DOHH2 (cell line): Measurements from ENCODE around the gene GJA8.
A peak's percentile ranks its signal among the peaks of the same experiment; 100 is the strongest.

Experiments
- H3F3A ChIP-seq: fragments of 200-600 bp; sonication (generic), shearing (Covaris generic); 2 replicates; pipeline ENCODE4 v1.6.0; 2016; ENCODE audit warnings: antibody characterized with exemption, mild to moderate bottlenecking; ENCODE audit not compliant: control insufficient read depth, insufficient read depth
- H3K27ac ChIP-seq: fragments of 200-600 bp; sonication (generic); 2 replicates; pipeline ENCODE4 v1.5.1; 2014; ENCODE audit warnings: low read depth, mild to moderate bottlenecking, low read length, moderate library complexity
- H3K27me3 ChIP-seq: fragments of 200-600 bp; sonication (generic); 2 replicates; pipeline ENCODE4 v1.6.1; 2014; ENCODE audit warnings: mild to moderate bottlenecking, low read length, mixed read lengths; ENCODE audit not compliant: control insufficient read depth
- H3K36me3 ChIP-seq: fragments of 200-600 bp; sonication (generic); 2 replicates; pipeline ENCODE4 v1.6.1; 2014; ENCODE audit warnings: mild to moderate bottlenecking, low read length, moderate library complexity, mixed read lengths; ENCODE audit not compliant: control insufficient read depth
- H3K4me1 ChIP-seq: fragments of 200-600 bp; sonication (generic); 2 replicates; pipeline ENCODE4 v1.6.1; 2014; ENCODE audit warnings: mild to moderate bottlenecking, low read length, mixed read lengths; ENCODE audit not compliant: control insufficient read depth
- H3K4me2 ChIP-seq: fragments of 200-600 bp; sonication (generic); 2 replicates; pipeline ENCODE4 v1.6.0; 2014; ENCODE audit warnings: mild to moderate bottlenecking, low read length, moderate library complexity
- H3K4me3 ChIP-seq: fragments of 200-600 bp; sonication (generic); 2 replicates; pipeline ENCODE4 v1.5.1; 2014; ENCODE audit warnings: mild to moderate bottlenecking, low read length, mixed read lengths
- H3K79me2 ChIP-seq: fragments of 200-600 bp; sonication (generic); 2 replicates; pipeline ENCODE4 v1.6.1; 2014; ENCODE audit warnings: mild to moderate bottlenecking, low read length, mixed read lengths; ENCODE audit not compliant: control insufficient read depth
- H3K9me2 ChIP-seq: fragments of 200-600 bp; sonication (generic); replicated peaks from 2 replicates; pipeline ENCODE4 v1.6.1; 2014; ENCODE audit warnings: mild to moderate bottlenecking, low read length, mixed read lengths; ENCODE audit not compliant: control insufficient read depth
- H3K9me3 ChIP-seq: fragments of 200-600 bp; sonication (generic); 2 replicates; pipeline ENCODE4 v1.6.1; 2014; ENCODE audit warnings: antibody characterized with exemption, low read length, mixed read lengths; ENCODE audit not compliant: control insufficient read depth, insufficient read depth
- H4K20me1 ChIP-seq: fragments of 200-600 bp; sonication (generic); 2 replicates; pipeline ENCODE4 v1.6.0; 2014; ENCODE audit warnings: low read depth, mild to moderate bottlenecking, antibody characterized with exemption, low read length, moderate library complexity; ENCODE audit not compliant: control insufficient read depth, insufficient read depth
- CTCF ChIP-seq: fragments of 200-600 bp; sonication (generic); IDR thresholded peaks from one replicate; pipeline ENCODE4 v1.5.1; 2014; ENCODE audit warnings: antibody characterized with exemption, mild to moderate bottlenecking, low read depth, low read length; ENCODE audit not compliant: poor library complexity, severe bottlenecking
- EZH2phosphoT487 ChIP-seq: fragments of 200-600 bp; sonication (generic); IDR thresholded peaks from 2 replicates; pipeline ENCODE4 v1.6.1; 2017; ENCODE audit warnings: borderline replicate concordance, mild to moderate bottlenecking, antibody characterized with exemption, low read length, moderate library complexity, mixed read lengths

Gene GJA8

GRCh38 chr1:147890177-147890790 lies 12.3 kb upstream of the GJA8 start:
- Histone ChIP-seq H4K20me1 (no peaks in the 10 kb centered on the region), H3K27ac (no peak overlapping the region), H3K36me3 (no peaks in the 10 kb centered on the region), H3K4me3 (no peak overlapping the region), H3K9me2 (no peaks in the 10 kb centered on the region), H3K9me3 (no peaks in the 10 kb centered on the region), H3K79me2 (no peaks in the 10 kb centered on the region), H3K4me1 (no peaks in the 10 kb centered on the region), H3F3A (no peaks in the 10 kb centered on the region), H3K4me2 (no peak overlapping the region), H3K27me3 (no peaks in the 10 kb centered on the region)
- TF ChIP-seq EZH2phosphoT487 (no peak), CTCF (peak; percentile 68)

- Histone ChIP-seq H3K79me2 (no peaks in the 10 kb centered on the region), H3K4me1 (no peaks in the 10 kb centered on the region), H4K20me1 (no peaks in the 10 kb centered on the region), H3K36me3 (no peaks in the 10 kb centered on the region), H3K27me3 (no peaks in the 10 kb centered on the region), H3K4me2 (no peak overlapping the region), H3K9me2 (no peaks in the 10 kb centered on the region), H3K4me3 (no peak overlapping the region), H3K27ac (no peak overlapping the region), H3F3A (no peaks in the 10 kb centered on the region), H3K9me3 (no peaks in the 10 kb centered on the region)
- TF ChIP-seq CTCF (no peak), EZH2phosphoT487 (no peak)
These were observed 11.5 kb upstream of the GJA8 start for GRCh38 chr1:147891088-147891487.

- no peaks in the 10 kb centered on the region for H3K79me2 ChIP-seq
- no peaks in the 10 kb centered on the region for H3F3A ChIP-seq
- no peaks in the 10 kb centered on the region for H3K4me1 ChIP-seq
- H3K9me2 ChIP-seq: no peaks in the 10 kb centered on the region
- no peaks in the 10 kb centered on the region for H3K36me3 ChIP-seq
- H3K4me2 ChIP-seq: no peak overlapping the region
- no peak for TF ChIP-seq EZH2phosphoT487
- no peak for TF ChIP-seq CTCF
- no peaks in the 10 kb centered on the region for H3K27me3 ChIP-seq
- no peak overlapping the region for H3K27ac ChIP-seq
- H3K9me3 ChIP-seq: no peaks in the 10 kb centered on the region
- no peaks in the 10 kb centered on the region for H4K20me1 ChIP-seq
- H3K4me3 ChIP-seq: no peak overlapping the region
These were observed 10.4 kb upstream of the GJA8 start for GRCh38 chr1:147892216-147892615.
